ENCODE measurements around the gene ACOT7. TPM values are rescaled to one million over a fixed set of nuclear protein-coding genes. Genes with fewer than 3 reads are reported as not detected.

ACOT7 gene
- total RNA-seq, 1 donor from 2014 or later, result 48.1 TPM

GRCh38 chr1:6300342-6301048 lies 93.1 kb downstream of the ACOT7 start:
- peak; percentile 13 for TF ChIP-seq CTCF (IDR thresholded peaks at IDR 0.05)
- Mint-ChIP-seq H3K9me3 (ENCODE audit: low read depth) (no peaks in the 10 kb centered on the region), H3K4me3 (ENCODE audit: unreplicated experiment) (no peak overlapping the region), H3K4me1 (ENCODE audit: low read depth) (peaks cover 4% of the 10 kb centered on the region), H3K27ac (ENCODE audit: unreplicated experiment) (no peak overlapping the region), H3K36me3 (ENCODE audit: low read depth) (peaks cover 4% of the 10 kb centered on the region), H3K27me3 (ENCODE audit: low read depth) (no peaks in the 10 kb centered on the region)
- no peak for DNase-seq (ENCODE audit: low spot score)

GRCh38 chr1:6299557-6300165 lies 93.9 kb downstream of the ACOT7 start:
- H3K4me3 Mint-ChIP-seq (ENCODE audit: unreplicated experiment), result no peak overlapping the region
- no peak overlapping the region for H3K27ac Mint-ChIP-seq (ENCODE audit: unreplicated experiment)
- peaks cover 4% of the 10 kb centered on the region for H3K4me1 Mint-ChIP-seq (ENCODE audit: low read depth)
- H3K27me3 Mint-ChIP-seq (ENCODE audit: low read depth), result no peaks in the 10 kb centered on the region
- TF ChIP-seq CTCF (IDR thresholded peaks at IDR 0.05), result no peak
- no peak for DNase-seq (ENCODE audit: low spot score)
- H3K9me3 Mint-ChIP-seq (ENCODE audit: low read depth), result no peaks in the 10 kb centered on the region
- peaks cover 6% of the 10 kb centered on the region for H3K36me3 Mint-ChIP-seq (ENCODE audit: low read depth)

GRCh38 chr1:6298940-6299465 lies 94.6 kb downstream of the ACOT7 start:
- no peak overlapping the region for H3K27ac Mint-ChIP-seq (ENCODE audit: unreplicated experiment)
- no peak for TF ChIP-seq CTCF (IDR thresholded peaks at IDR 0.05)
- no peak overlapping the region for H3K4me3 Mint-ChIP-seq (ENCODE audit: unreplicated experiment)
- no peaks in the 10 kb centered on the region for H3K27me3 Mint-ChIP-seq (ENCODE audit: low read depth)
- H3K36me3 Mint-ChIP-seq (ENCODE audit: low read depth), result peaks cover 9% of the 10 kb centered on the region
- no peaks in the 10 kb centered on the region for H3K9me3 Mint-ChIP-seq (ENCODE audit: low read depth)
- H3K4me1 Mint-ChIP-seq (ENCODE audit: low read depth), result peaks cover 4% of the 10 kb centered on the region
- DNase-seq (ENCODE audit: low spot score), result no peak

- H3K9me3 Mint-ChIP-seq (ENCODE audit: low read depth), result no peaks in the 10 kb centered on the region
Observed at GRCh38 chr1:6298530-6298929, 95.0 kb downstream of the ACOT7 start.

More at GRCh38 chr1:6298530-6298929, 95.0 kb downstream of the ACOT7 start:
- DNase-seq (ENCODE audit: low spot score), result no peak
- Mint-ChIP-seq H3K36me3 (ENCODE audit: low read depth) (peaks cover 11% of the 10 kb centered on the region), H3K4me3 (ENCODE audit: unreplicated experiment) (no peak overlapping the region), H3K27ac (ENCODE audit: unreplicated experiment) (no peak overlapping the region), H3K27me3 (ENCODE audit: low read depth) (no peaks in the 10 kb centered on the region), H3K4me1 (ENCODE audit: low read depth) (peaks cover 4% of the 10 kb centered on the region)
- no peak for TF ChIP-seq CTCF (IDR thresholded peaks at IDR 0.05)
